Ovary (tissue), 9 donors: ENCODE data around the gene KLHL17. TPM values are rescaled to one million over a fixed set of nuclear protein-coding genes. Genes with fewer than 3 reads are reported as not detected.

Experiments used
- DNase-seq, 5 donors: peaks; one replicate each; pipeline ENCODE4 v3.0.0-alpha.2; 2019 to 2020
- H3K27ac ChIP-seq, 2 donors: fragments of 200-600 bp; one replicate each; pipeline versions ENCODE4 v1.5.1 to v1.8.0; 2019 to 2022
- H3K27me3 ChIP-seq: fragments of 200-600 bp; one replicate; pipeline ENCODE4 v1.8.0; 2022
- H3K36me3 ChIP-seq: fragments of 200-600 bp; sonication (generic); one replicate; pipeline ENCODE4 v1.5.1; 2019
- H3K4me1 ChIP-seq: one replicate; pipeline ENCODE4 v1.8.1; 2013; ENCODE audit warnings: mild to moderate bottlenecking, moderate library complexity; ENCODE audit not compliant: insufficient read depth
- H3K4me3 ChIP-seq: fragments of 200-600 bp; sonication (generic); one replicate; pipeline ENCODE4 v1.5.1; 2017
- H3K9me3 ChIP-seq, 2 donors: fragments of 200-600 bp in 1 of 2; sonication (generic) in 1 of 2; one replicate each; pipeline versions ENCODE4 v1.5.1 to v1.8.1; 2013 to 2019; ENCODE audit warnings: mild to moderate bottlenecking in 1 of 2, moderate library complexity in 1 of 2
- CTCF ChIP-seq, 3 donors: fragments of 450-650 bp in 2 of 3; fragments of 200-600 bp in 1 of 3; IDR thresholded peaks; one replicate each; pipeline versions ENCODE4 v1.5.1 to v1.8.0; 2016 to 2022; ENCODE audit warnings: antibody characterized with exemption in 3 of 3, mild to moderate bottlenecking in 1 of 3
- EP300 ChIP-seq: sonication (generic); formaldehyde crosslinking; IDR thresholded peaks from one replicate; pipeline ENCODE4 v1.6.1; 2017; ENCODE audit warnings: antibody characterized with exemption
- POLR2A ChIP-seq: fragments of 450-650 bp; IDR thresholded peaks from one replicate; pipeline ENCODE4 v1.6.1; 2017; ENCODE audit warnings: antibody characterized with exemption, mild to moderate bottlenecking, moderate library complexity
- WGBS, 3 donors: extraction: QIAGEN DNeasy Blood & Tissue Kit in 1 of 3; methylation state at CpG; one replicate each; pipeline versions ENCODE4 v1.1.5 to v1.1.7; 2013 to 2017; 5-methylcytosine and 5-hydroxymethylcytosine counted together
- intact Hi-C, 4 donors: fragments of 100-400 bp; cut with DNase I; formaldehyde crosslinking; loops; one replicate each; pipeline versions ENCODE4 v1.11.0 to v1.15.1; 2022 to 2023
- polyA plus RNA-seq, 2 donors: library from polyadenylated mRNA; stranded (reverse); fragments of 200-250 nt in 1 of 2; fragments of 350-450 nt in 1 of 2; fragmentation: Illumina TruSeq in 1 of 2; extraction: RNeasy Lipid Tissue Mini Kit (QIAGEN cat#74804) in 1 of 2; gene quantifications; one replicate each; pipeline ENCODE4 v1.2.3, GENCODE V29; 2013 to 2014
- total RNA-seq, 7 donors: library from RNA; depleted of rRNA in 2 of 7; stranded (reverse); fragments of >200 nt in 2 of 7; fragmentation: NEBNext Ultra II Directional in 3 of 7; extraction: Animal tissue kit (Norgen Biotek cat#: 25700) in 3 of 7; gene quantifications; one replicate each; pipeline versions ENCODE4 v1.1.0 to v1.2.4, GENCODE V29; 2016 to 2023
- donor health status: DM: no; HTN: no; CAD: no; lungs with moderate emphysema.
- donor health status: DM: no; HTN: no; CAD: no.
- donor health status: Bipolar disorder and iron deficiency.
- donor health status: DM: yes; HTN: yes; CAD: no.
- donor health status: DM: no; HTN: no; CAD: no.
- donor health status: DM: yes; HTN: yes; CAD: no.

Gene KLHL17
- total and polyA plus RNA-seq, 9 donors, result 0.13 to 6.7 (median 2.1) TPM

DNA sequence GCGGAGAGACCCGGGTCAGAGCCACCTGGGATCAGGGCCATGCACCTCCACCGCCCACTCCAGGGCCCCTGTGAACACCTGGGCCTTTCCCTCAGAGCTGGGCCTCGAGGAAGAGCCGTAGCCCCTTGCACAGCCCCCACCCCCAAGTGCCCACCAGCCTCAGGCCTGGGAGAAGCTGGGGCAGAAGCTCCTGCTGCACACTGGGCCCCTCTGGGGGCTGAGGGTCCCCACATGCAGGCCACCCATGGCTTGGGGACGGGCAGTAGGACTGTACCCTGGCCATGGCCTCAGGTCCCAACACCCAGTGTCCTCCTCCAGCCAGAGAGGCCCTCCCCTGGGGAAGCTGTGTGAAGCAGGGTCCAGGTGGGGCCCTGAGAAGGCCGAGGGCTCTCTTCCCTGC lies 7.8 kb upstream of the KLHL17 start:
- WGBS, 3 donors, result 86 to 91% (median 90%) methylated on average over 6 to 7 of the region's 7 CpGs
- no peaks in the 10 kb centered on the region for H3K36me3 ChIP-seq

GRCh38 chr1:953524-954320 lies 6.7 kb upstream of the KLHL17 start:
- 89 to 92% (median 90%) methylated on average over 29 to 32 of the region's 32 CpGs for WGBS, 3 donors
- Histone ChIP-seq H3K27ac (no peak overlapping the region), H3K9me3 (no peaks in the 10 kb centered on the region), H3K4me1 (peaks cover 12% of the 10 kb centered on the region), H3K4me3 (no peak overlapping the region), H3K27me3 (no peaks in the 10 kb centered on the region), H3K36me3 (no peaks in the 10 kb centered on the region)
- TF ChIP-seq POLR2A (no peak), EP300 (no peak), CTCF (IDR thresholded peaks at IDR 0.05) (no peak)
- intact Hi-C loops, result no loop called here
- no peak for DNase-seq

More for the DNA sequence above, 7.8 kb upstream of the KLHL17 start:
- Histone ChIP-seq H3K27ac (no peak overlapping the region), H3K4me3 (no peak overlapping the region), H3K4me1 (peaks cover 3% of the 10 kb centered on the region), H3K9me3 (no peaks in the 10 kb centered on the region), H3K27me3 (no peaks in the 10 kb centered on the region)
- intact Hi-C loops, result no loop called here
- no peak for DNase-seq
- TF ChIP-seq CTCF (IDR thresholded peaks at IDR 0.05) (no peak), EP300 (no peak), POLR2A (no peak)

DNA sequence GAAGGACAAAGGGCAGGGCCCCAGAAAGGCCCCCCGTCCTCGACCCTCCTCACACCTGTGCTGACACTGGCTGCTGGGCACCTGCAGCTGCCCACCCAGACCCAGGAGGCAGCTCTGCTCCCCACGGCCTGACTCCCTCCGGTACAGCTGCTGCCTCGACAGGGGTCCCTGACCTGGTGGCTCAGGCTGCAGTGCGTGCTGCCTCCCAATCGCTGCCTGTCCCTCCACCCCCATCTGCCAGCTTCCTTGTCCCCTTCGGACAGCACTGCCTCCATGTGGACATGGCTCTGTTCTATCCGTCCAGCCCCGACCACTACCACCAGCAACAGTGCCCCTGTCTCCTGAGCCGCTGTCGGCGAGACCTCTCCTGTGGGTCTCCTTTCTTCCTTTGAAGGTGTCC lies 5.5 kb upstream of the KLHL17 start:
- Histone ChIP-seq H3K4me3 (no peak overlapping the region), H3K9me3 (no peaks in the 10 kb centered on the region), H3K4me1 (peaks cover 15% of the 10 kb centered on the region), H3K36me3 (no peaks in the 10 kb centered on the region), H3K27me3 (no peaks in the 10 kb centered on the region), H3K27ac (no peak overlapping the region)
- WGBS, 3 donors, result 88 to 90% (median 89%) methylated on average over 13 of the region's 13 CpGs
- no peak for TF ChIP-seq CTCF (IDR thresholded peaks at IDR 0.05)
- no peak for TF ChIP-seq EP300
- TF ChIP-seq POLR2A, result no peak
- intact Hi-C loops, result no loop called here
- no peak for DNase-seq

DNA sequence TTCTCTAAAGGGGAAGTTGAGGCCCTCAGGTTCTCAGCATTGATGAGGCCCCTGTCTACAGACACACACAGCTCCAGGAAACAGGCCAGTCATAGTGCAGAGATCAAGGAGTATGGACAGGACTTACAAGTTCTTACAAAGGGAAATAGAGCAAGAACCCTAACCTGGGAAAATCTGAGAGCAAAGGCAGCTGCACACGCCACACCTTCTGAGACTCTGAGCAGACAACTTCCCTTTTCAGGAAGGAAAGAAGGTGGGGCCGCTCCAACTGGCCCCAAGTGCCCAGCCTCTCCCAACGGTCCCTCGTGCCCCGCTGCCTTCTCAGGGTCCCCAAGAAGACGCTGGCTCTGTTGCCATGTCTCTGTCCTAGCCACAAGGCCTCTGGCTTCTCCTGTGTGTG lies 4.9 kb upstream of the KLHL17 start:
- Histone ChIP-seq H3K27me3 (no peaks in the 10 kb centered on the region), H3K27ac (no peak overlapping the region), H3K4me1 (peaks cover 15% of the 10 kb centered on the region), H3K4me3 (no peak overlapping the region), H3K9me3 (no peaks in the 10 kb centered on the region), H3K36me3 (no peaks in the 10 kb centered on the region)
- no peak for DNase-seq
- WGBS, 3 donors, result 91 to 92% (median 92%) methylated on average over 6 of the region's 6 CpGs
- intact Hi-C loops, result no loop called here
- TF ChIP-seq EP300, result no peak

DNA sequence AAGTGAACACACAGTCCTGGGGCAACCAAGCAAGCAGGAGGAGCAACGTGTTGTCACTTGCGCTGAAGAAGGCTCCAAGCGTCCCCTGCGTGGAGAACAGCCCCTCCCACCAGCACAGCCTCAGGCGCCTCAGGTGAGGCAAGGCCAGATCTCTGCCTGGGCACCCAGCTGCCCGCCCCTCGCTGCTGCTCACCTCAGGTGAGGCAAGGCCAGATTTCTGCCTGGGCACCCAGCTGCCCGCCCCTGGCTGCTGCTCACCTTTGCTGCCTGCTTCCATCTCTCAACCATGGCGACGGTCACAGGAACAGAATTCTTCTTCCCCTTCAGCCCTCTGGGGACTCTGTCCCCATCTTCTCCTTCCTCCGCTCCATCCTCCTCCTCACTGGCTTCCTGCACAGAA lies 3.7 kb upstream of the KLHL17 start:
- TF ChIP-seq EP300 (no peak), CTCF (IDR thresholded peaks at IDR 0.05) (no peak), POLR2A (no peak)
- no peak overlapping the region for H3K4me3 ChIP-seq
- no peaks in the 10 kb centered on the region for H3K27me3 ChIP-seq
- H3K4me1 ChIP-seq, result peaks cover 15% of the 10 kb centered on the region
- 90 to 95% (median 92%) methylated on average over 11 of the region's 11 CpGs for WGBS, 3 donors
- no peaks in the 10 kb centered on the region for H3K36me3 ChIP-seq
- intact Hi-C loops, result no loop called here
- no peak for DNase-seq
- no peak overlapping the region for H3K27ac ChIP-seq
- H3K9me3 ChIP-seq, result no peaks in the 10 kb centered on the region
